Stomach (tissue), 9 donors: Measurements from ENCODE around the gene COTL1. TPM values are rescaled to one million over a fixed set of nuclear protein-coding genes. Genes with fewer than 3 reads are reported as not detected.
A peak's percentile ranks its signal among the peaks of the same experiment; 100 is the strongest.

Experiments used
- DNase-seq, 2 donors: peaks; one replicate each; pipeline versions ENCODE4 v3.0.0 to v3.0.0-alpha.2; 2013 to 2019
- H3K27ac ChIP-seq, 5 donors: fragments of 200-600 bp in 4 of 5; sonication (generic) in 4 of 5; one replicate each; pipeline ENCODE4 v1.5.1; 2013 to 2019; ENCODE audit warnings: mild to moderate bottlenecking in 1 of 5, moderate library complexity in 1 of 5
- H3K27me3 ChIP-seq, 3 donors: fragments of 200-600 bp; sonication (generic); one replicate each; pipeline ENCODE4 v1.5.1; 2017 to 2019; ENCODE audit warnings: mixed run types in 1 of 3
- H3K36me3 ChIP-seq, 4 donors: fragments of 200-600 bp; sonication (generic); 1 replicate in 3 of 4; 2 replicates in 1 of 4; pipeline ENCODE4 v1.5.1; 2016 to 2019
- H3K4me1 ChIP-seq, 4 donors: fragments of 200-600 bp; sonication (generic); one replicate each; pipeline ENCODE4 v1.5.1; 2016 to 2019
- H3K4me3 ChIP-seq, 4 donors: fragments of 200-600 bp; sonication (generic) in 3 of 4; one replicate each; pipeline ENCODE4 v1.5.1; 2016 to 2019; ENCODE audit warnings: mild to moderate bottlenecking in 1 of 4
- H3K9me3 ChIP-seq, 4 donors: fragments of 200-600 bp; sonication (generic); one replicate each; pipeline ENCODE4 v1.5.1; 2016 to 2019
- EP300 ChIP-seq: sonication (generic); formaldehyde crosslinking; IDR thresholded peaks from one replicate; pipeline ENCODE4 v1.6.1; 2017; ENCODE audit warnings: antibody characterized with exemption
- POLR2A ChIP-seq, 4 donors: fragments of 450-650 bp; IDR thresholded peaks; one replicate each; pipeline ENCODE4 v1.6.1; 2016; ENCODE audit warnings: antibody characterized with exemption in 4 of 4, control low read depth in 2 of 4, mild to moderate bottlenecking in 1 of 4, moderate library complexity in 1 of 4
- POLR2AphosphoS5 ChIP-seq, 3 donors: sonication (generic); formaldehyde crosslinking; IDR thresholded peaks; one replicate each; pipeline ENCODE4 v1.6.1; 2016; ENCODE audit warnings: antibody characterized with exemption in 3 of 3
- WGBS, 5 donors: extraction: QIAGEN DNeasy Blood & Tissue Kit in 3 of 5; methylation state at CpG; one replicate each; pipeline versions ENCODE4 v1.1.5 to v1.1.7; 2013 to 2018; 5-methylcytosine and 5-hydroxymethylcytosine counted together
- intact Hi-C: fragments of 100-400 bp; cut with DNase I; formaldehyde crosslinking; loops from one replicate; pipeline ENCODE4 v1.15.1; 2023; ENCODE audit warnings: low total_unique reads
- polyA plus RNA-seq, 3 donors: library from polyadenylated mRNA; stranded (reverse); fragments of 200-250 nt; gene quantifications; one replicate each; pipeline ENCODE4 v1.2.3, GENCODE V29; 2013
- total RNA-seq, 5 donors: library from RNA; depleted of rRNA; stranded (reverse); fragments of >200 nt; gene quantifications; one replicate each; pipeline versions ENCODE4 v1.1.0 to v1.2.3, GENCODE V29; 2014 to 2016
- TF ChIP-seq, protein P1 (sequence below), 7 experiments: fragments of 450-650 bp in 4 of 7; fragments of 200-600 bp in 3 of 7; sonication (generic) in 3 of 7; IDR thresholded peaks; one replicate each; pipeline ENCODE4 v1.5.1; 2016 to 2019; ENCODE audit warnings: antibody characterized with exemption in 7 of 7, control low read depth in 2 of 7, mild to moderate bottlenecking in 1 of 7
- donor health status: healthy with polysubstance abuse.
- donor health status: Bipolar disorder and iron deficiency.
- donor health status: healthy.

The COTL1 gene
- total and polyA plus RNA-seq, 8 donors: 40.3 to 187 (median 177) TPM

DNA sequence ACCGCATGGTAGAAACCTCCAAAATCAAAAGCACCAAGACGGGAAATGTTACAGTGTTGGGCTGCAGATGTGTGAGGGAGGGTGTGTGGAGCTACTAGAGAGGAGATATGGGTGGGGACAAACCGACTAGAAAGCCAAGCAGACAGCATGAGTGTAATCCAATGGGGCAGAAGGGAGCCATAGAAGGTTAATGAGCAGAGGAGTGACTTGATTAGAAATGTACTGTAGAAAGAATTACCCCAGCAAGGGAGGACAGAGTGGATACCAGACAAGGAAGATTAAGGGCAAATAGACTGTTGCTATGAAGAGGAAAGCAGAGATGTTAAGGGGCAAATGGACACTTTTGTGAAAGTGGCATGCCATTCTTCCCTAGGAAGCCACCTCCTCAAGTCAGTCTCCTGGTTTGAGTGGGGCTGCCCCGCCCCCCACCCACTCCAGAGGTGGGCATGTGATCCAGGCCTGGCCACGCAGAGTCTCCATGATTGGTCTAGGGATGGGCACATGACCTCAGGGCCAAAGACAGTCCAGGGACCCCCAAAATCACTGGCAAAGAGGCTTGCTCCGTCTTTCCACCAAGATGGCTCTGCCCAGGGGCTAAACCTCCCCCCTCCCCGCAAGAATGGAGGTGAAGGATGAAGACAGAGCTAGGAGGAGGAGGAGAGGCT is 4.3 kb downstream of the COTL1 start:
- no peaks in the 10 kb centered on the region for H3K9me3 ChIP-seq
- intact Hi-C loops: no loop called here
- H3K4me1 ChIP-seq: peaks cover 51 to 88% (median 67%) of the 10 kb centered on the region in 4 donors
- DNase-seq: no peak
- H3K4me3 ChIP-seq: no peak overlapping the region
- H3K27me3 ChIP-seq: no peaks in the 10 kb centered on the region
- WGBS, 5 donors: 83 to 89% (median 83%) methylated on average over 7 of the region's 7 CpGs
- TF ChIP-seq EP300: no peak
- no peak for TF ChIP-seq POLR2AphosphoS5 (IDR thresholded peaks at IDR 0.05)
- no peak for TF ChIP-seq POLR2A (IDR thresholded peaks at IDR 0.05)
- TF ChIP-seq, protein P1, sequence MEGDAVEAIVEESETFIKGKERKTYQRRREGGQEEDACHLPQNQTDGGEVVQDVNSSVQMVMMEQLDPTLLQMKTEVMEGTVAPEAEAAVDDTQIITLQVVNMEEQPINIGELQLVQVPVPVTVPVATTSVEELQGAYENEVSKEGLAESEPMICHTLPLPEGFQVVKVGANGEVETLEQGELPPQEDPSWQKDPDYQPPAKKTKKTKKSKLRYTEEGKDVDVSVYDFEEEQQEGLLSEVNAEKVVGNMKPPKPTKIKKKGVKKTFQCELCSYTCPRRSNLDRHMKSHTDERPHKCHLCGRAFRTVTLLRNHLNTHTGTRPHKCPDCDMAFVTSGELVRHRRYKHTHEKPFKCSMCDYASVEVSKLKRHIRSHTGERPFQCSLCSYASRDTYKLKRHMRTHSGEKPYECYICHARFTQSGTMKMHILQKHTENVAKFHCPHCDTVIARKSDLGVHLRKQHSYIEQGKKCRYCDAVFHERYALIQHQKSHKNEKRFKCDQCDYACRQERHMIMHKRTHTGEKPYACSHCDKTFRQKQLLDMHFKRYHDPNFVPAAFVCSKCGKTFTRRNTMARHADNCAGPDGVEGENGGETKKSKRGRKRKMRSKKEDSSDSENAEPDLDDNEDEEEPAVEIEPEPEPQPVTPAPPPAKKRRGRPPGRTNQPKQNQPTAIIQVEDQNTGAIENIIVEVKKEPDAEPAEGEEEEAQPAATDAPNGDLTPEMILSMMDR (IDR thresholded peaks at IDR 0.05): no peak
- peak overlapping the region in 4 of 5 donors; percentile 18 to 73 (median 46) for H3K27ac ChIP-seq
- peaks cover 0 to 16% (median 0%) of the 10 kb centered on the region in 4 donors for H3K36me3 ChIP-seq

DNA sequence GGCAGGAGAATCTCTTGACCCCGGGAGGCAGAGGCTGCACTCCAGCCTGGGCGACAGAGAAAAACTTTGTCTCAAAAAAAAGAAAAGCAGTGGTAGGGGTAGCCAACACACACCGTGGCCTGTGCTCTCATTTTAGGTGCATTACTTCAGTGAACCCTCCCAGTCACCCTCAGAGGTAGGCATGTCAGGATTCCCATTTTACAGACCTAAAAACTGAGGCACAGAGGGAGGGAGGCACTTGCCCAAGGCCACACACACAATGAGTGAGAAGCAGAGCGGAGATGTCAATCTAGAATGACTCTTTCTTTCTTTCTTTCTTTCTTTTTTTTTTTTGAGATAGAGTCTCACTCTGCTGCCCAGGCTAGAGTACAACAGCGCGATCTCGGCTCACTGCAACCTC is 5.2 kb downstream of the COTL1 start:
- H3K4me1 ChIP-seq: peaks cover 51 to 92% (median 70%) of the 10 kb centered on the region in 4 donors
- H3K9me3 ChIP-seq: no peaks in the 10 kb centered on the region
- peaks cover 0 to 16% (median 0%) of the 10 kb centered on the region in 4 donors for H3K36me3 ChIP-seq
- peak overlapping the region in 1 of 5 donors; percentile 13 for H3K27ac ChIP-seq
- DNase-seq: no peak
- WGBS, 5 donors: 95 to 99% (median 96%) methylated on average over 7 of the region's 7 CpGs
- no peaks in the 10 kb centered on the region for H3K27me3 ChIP-seq
- intact Hi-C loops: no loop called here
- TF ChIP-seq, protein P1 (IDR thresholded peaks at IDR 0.05): no peak
- no peak for TF ChIP-seq POLR2A (IDR thresholded peaks at IDR 0.05)
- no peak for TF ChIP-seq POLR2AphosphoS5 (IDR thresholded peaks at IDR 0.05)
- TF ChIP-seq EP300: no peak
- no peak overlapping the region for H3K4me3 ChIP-seq

DNA sequence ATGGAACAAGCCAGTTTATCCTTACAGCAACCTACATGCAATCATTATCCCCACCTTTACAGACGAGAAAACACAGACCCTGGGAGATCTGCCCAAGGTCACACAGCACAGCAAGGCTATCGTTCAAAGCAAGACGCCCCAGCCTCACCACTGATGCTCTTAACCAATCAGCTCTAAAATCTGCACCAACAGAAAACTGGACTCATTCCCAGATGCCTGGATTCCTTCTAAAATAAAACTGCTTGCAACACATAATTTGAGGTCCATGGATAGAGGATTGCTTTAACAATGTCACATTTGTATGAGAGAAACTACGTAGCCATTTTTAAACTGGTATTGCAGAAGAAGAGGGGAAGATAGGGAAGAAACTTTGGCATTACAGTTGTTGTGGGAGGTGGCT is 6.8 kb downstream of the COTL1 start:
- peak in 1 of 2 donors; percentile 74 for DNase-seq
- 29 to 58% (median 39%) methylated on average over 4 of the region's 4 CpGs for WGBS, 5 donors
- Histone ChIP-seq H3K36me3 (peaks cover 0 to 29% (median 2%) of the 10 kb centered on the region in 4 donors), H3K4me1 (peaks cover 43 to 93% (median 63%) of the 10 kb centered on the region in 4 donors), H3K27ac (peak overlapping the region in 1 of 5 donors; percentile 51), H3K9me3 (no peaks in the 10 kb centered on the region), H3K4me3 (no peak overlapping the region), H3K27me3 (no peaks in the 10 kb centered on the region)
- intact Hi-C loops: no loop called here
- TF ChIP-seq, protein P1 (IDR thresholded peaks at IDR 0.05): no peak
- TF ChIP-seq EP300 (no peak), POLR2A (IDR thresholded peaks at IDR 0.05) (no peak), POLR2AphosphoS5 (IDR thresholded peaks at IDR 0.05) (no peak)

DNA sequence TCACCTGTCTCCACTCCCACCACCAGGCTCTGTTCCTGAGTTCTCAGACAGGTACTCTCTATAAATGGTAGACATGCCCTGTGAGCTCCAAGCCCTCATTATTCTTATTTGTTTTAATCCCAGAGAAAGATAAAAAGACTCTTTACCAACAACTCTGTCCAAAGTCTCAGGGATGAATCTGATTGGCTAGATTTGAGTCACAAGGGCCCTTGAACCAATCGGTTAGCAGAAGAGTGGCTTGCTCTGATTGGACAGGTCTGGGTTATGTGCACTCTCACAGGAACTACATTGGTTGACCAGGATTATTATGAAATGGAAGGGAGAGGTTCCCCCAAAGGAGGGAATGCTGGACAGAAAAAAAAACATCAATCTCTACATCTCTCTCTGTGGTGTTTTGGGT is 7.5 kb downstream of the COTL1 start:
- TF ChIP-seq POLR2AphosphoS5 (IDR thresholded peaks at IDR 0.05) (no peak), EP300 (no peak), POLR2A (IDR thresholded peaks at IDR 0.05) (no peak)
- TF ChIP-seq, protein P1 (IDR thresholded peaks at IDR 0.05): no peak
- Histone ChIP-seq H3K9me3 (no peaks in the 10 kb centered on the region), H3K36me3 (peaks cover 0 to 30% (median 2%) of the 10 kb centered on the region in 4 donors), H3K27ac (peak overlapping the region in 3 of 5 donors; percentile 47 to 72 (median 51)), H3K4me3 (no peak overlapping the region), H3K4me1 (peaks cover 39 to 90% (median 58%) of the 10 kb centered on the region in 4 donors), H3K27me3 (no peaks in the 10 kb centered on the region)
- intact Hi-C loops: no loop called here
- 78 to 96% (median 92%) methylated on average over 1 of the region's 1 CpG for WGBS, 5 donors
- no peak for DNase-seq
